HepG2 (cell line): Measurements from ENCODE around the gene CRYBA1. TPM values are rescaled to one million over a fixed set of nuclear protein-coding genes. Genes with fewer than 3 reads are reported as not detected.

Source experiments
- FIP1L1 ChIP-seq: fragments of 200-400 bp; formaldehyde crosslinking; IDR thresholded peaks from 2 replicates; pipeline ENCODE4 v1.6.1; 2018; ENCODE audit warnings: low read depth, mild to moderate bottlenecking, low read length, moderate library complexity, borderline replicate concordance; ENCODE audit not compliant: insufficient read depth
- FOXC1 ChIP-seq: sonication (generic); formaldehyde crosslinking; IDR thresholded peaks from 2 replicates; pipeline ENCODE4 v1.8.0; 2022; ENCODE audit warnings: mild to moderate bottlenecking, missing genetic modification reagents, borderline replicate concordance
- GLI4 ChIP-seq: sonication (generic); formaldehyde crosslinking; IDR thresholded peaks from 2 replicates; pipeline ENCODE4 v1.5.1; 2020; ENCODE audit warnings: missing genetic modification reagents, mild to moderate bottlenecking, moderate library complexity, borderline replicate concordance
- HIVEP1 ChIP-seq: sonication (generic); formaldehyde crosslinking; IDR thresholded peaks from 2 replicates; pipeline ENCODE4 v1.4.0; 2020; ENCODE audit warnings: mild to moderate bottlenecking, missing genetic modification reagents
- HOXD1 ChIP-seq: sonication (generic); formaldehyde crosslinking; IDR thresholded peaks from 2 replicates; pipeline ENCODE4 v1.5.0; 2020; ENCODE audit warnings: missing genetic modification reagents
- NCOR1 ChIP-seq: fragments of 200-600 bp; sonication (generic); IDR thresholded peaks from 2 replicates; pipeline ENCODE4 v1.7.0; 2017; ENCODE audit warnings: antibody characterized with exemption, low read length, borderline replicate concordance
- RFXAP ChIP-seq: sonication (generic); formaldehyde crosslinking; IDR thresholded peaks from 2 replicates; pipeline ENCODE4 v1.4.0; 2020; ENCODE audit warnings: missing genetic modification reagents, borderline replicate concordance
- SAP130 ChIP-seq: IDR thresholded peaks from 2 replicates; pipeline ENCODE4 v1.6.1; 2016; ENCODE audit warnings: low read depth
- SRSF9 ChIP-seq: fragments of 200-400 bp; formaldehyde crosslinking; IDR thresholded peaks from 2 replicates; pipeline ENCODE4 v1.6.1; 2018; ENCODE audit warnings: borderline replicate concordance, mild to moderate bottlenecking, low read depth, low read length; ENCODE audit not compliant: insufficient read depth, poor library complexity, severe bottlenecking
- TERF1 ChIP-seq: sonication (generic); formaldehyde crosslinking; IDR thresholded peaks from 2 replicates; pipeline ENCODE4 v1.8.0; 2022; ENCODE audit warnings: mild to moderate bottlenecking, missing genetic modification reagents, moderate library complexity
- TFDP2 ChIP-seq: sonication (generic); formaldehyde crosslinking; IDR thresholded peaks from 2 replicates; pipeline ENCODE4 v1.4.0; 2020; ENCODE audit warnings: missing genetic modification reagents
- ZIK1 ChIP-seq: sonication (generic); formaldehyde crosslinking; IDR thresholded peaks from 2 replicates; pipeline ENCODE4 v1.5.0; 2020; ENCODE audit warnings: mild to moderate bottlenecking, low read depth, missing genetic modification reagents, borderline replicate concordance
- ZNF160 ChIP-seq: sonication (generic); formaldehyde crosslinking; IDR thresholded peaks from 2 replicates; pipeline ENCODE4 v1.8.0; 2022; ENCODE audit warnings: mild to moderate bottlenecking, inconsistent platforms, missing genetic modification reagents
- ZNF205 ChIP-seq: IDR thresholded peaks from 2 replicates; pipeline ENCODE4 v1.6.1; 2018; ENCODE audit warnings: missing biosample characterization, missing genetic modification reagents
- ZNF530 ChIP-seq: sonication (generic); formaldehyde crosslinking; IDR thresholded peaks from 2 replicates; pipeline ENCODE4 v1.5.0; 2020; ENCODE audit warnings: low read depth, mild to moderate bottlenecking, missing genetic modification reagents
- ZNF574 ChIP-seq: sonication (generic); formaldehyde crosslinking; IDR thresholded peaks from 2 replicates; pipeline ENCODE4 v1.4.0; 2020; ENCODE audit warnings: missing genetic modification reagents
- ZNF674 ChIP-seq: sonication (generic); formaldehyde crosslinking; IDR thresholded peaks from 2 replicates; pipeline ENCODE4 v1.5.0; 2020; ENCODE audit warnings: low read depth, mild to moderate bottlenecking, missing genetic modification reagents
- ZNF792 ChIP-seq: IDR thresholded peaks from 2 replicates; pipeline ENCODE4 v1.6.1; 2016
- polyA plus RNA-seq, 8 experiments: library from polyadenylated mRNA; depleted of rRNA in 3 of 8; stranded (reverse) in 7 of 8; unstranded in 1 of 8; fragments of >200 nt; fragmentation: Illumina TruSeq in 4 of 8; extraction: Trizol in 4 of 8; gene quantifications; 2 replicates each; pipeline versions ENCODE4 v1.2.1 to v1.2.3, GENCODE V29; 2011 to 2016; ENCODE audit warnings: low read depth in 4 of 8, missing spikeins in 1 of 8, mixed read lengths in 1 of 8; ENCODE audit not compliant: insufficient read depth in 1 of 8
- total RNA-seq, 5 experiments: library from RNA; depleted of rRNA; stranded (reverse); fragments of >200 nt; fragmentation: Illumina TruSeq; extraction: Trizol; gene quantifications; 2 replicates each; pipeline ENCODE4 v1.2.3, GENCODE V29; 2016; ENCODE audit warnings: low read depth in 1 of 5
- TF ChIP-seq, protein P1 (sequence below): sonication (generic); formaldehyde crosslinking; IDR thresholded peaks from 2 replicates; pipeline ENCODE4 v1.8.1; 2023; ENCODE audit warnings: mild to moderate bottlenecking, missing genetic modification reagents

Gene CRYBA1
- total and polyA plus RNA-seq, 2 of the 13 experiments (the other 11 are each of a cell fraction or from before 2014, with no cell fraction given) = not detected

DNA sequence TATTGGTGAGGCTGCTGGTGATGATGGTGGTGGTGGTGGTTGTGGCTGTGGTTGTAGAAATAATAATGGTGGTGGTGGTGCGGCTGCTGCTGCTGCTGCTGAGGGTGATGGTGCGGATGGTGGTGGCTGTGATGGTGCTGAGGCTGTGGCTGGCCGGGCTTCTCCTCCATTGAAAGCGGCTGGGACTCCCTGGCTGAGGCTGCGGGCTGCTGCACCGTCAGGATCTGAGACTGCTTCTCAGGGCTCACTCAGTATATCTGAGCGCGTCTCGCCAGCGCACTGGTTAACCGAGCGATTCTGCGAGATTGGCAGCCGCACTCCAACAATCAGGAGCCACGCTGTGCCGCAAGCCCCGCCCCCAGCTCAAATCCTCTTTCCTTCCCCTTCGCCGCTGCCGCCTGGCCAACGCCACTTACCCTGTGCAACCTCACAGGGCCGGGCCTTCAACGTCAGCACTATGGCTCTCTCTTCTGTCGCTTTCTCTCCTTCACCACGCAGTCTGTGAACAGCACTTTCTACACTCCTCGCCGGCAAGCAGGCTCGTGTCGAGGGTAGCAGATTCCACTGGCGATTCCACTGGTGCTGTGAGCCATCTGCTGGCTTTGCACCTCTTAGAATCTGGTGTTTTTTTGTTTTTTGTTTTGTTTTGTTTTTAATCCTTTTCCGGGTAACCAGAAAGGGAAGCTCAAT is 47.4 kb downstream of the CRYBA1 start, which contains the start of gene NUFIP2 (continued):
- no peak for TF ChIP-seq TERF1 (CRISPR knock-in tag)
- peak; percentile 63; the same call in 1 of the 2 replicates for TF ChIP-seq ZNF792
- peak; percentile 28; the same call in 1 of the 2 replicates for TF ChIP-seq ZNF205
- TF ChIP-seq SAP130 = peak; percentile 93
- TF ChIP-seq FOXC1 (CRISPR knock-in tag) = peak; percentile 93; the same call in 1 of the 2 replicates
- peak; percentile 63; the same call in 1 of the 2 replicates for TF ChIP-seq GLI4
- TF ChIP-seq ZNF674 (CRISPR knock-in tag) = no peak
- no peak for TF ChIP-seq ZNF530 (CRISPR knock-in tag)
- TF ChIP-seq HOXD1 (CRISPR knock-in tag) = no peak
- TF ChIP-seq, protein P1, sequence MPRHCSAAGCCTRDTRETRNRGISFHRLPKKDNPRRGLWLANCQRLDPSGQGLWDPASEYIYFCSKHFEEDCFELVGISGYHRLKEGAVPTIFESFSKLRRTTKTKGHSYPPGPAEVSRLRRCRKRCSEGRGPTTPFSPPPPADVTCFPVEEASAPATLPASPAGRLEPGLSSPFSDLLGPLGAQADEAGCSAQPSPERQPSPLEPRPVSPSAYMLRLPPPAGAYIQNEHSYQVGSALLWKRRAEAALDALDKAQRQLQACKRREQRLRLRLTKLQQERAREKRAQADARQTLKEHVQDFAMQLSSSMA (CRISPR knock-in tag) = peak; percentile 84
- TF ChIP-seq NCOR1 = no peak
- TF ChIP-seq FIP1L1 = no peak; the same call in 1 of the 2 replicates
- peak; percentile 69; the same call in 1 of the 2 replicates for TF ChIP-seq ZNF160 (CRISPR knock-in tag)
- peak; percentile 73 for TF ChIP-seq ZIK1 (CRISPR knock-in tag)
- no peak; the same call in 1 of the 2 replicates for TF ChIP-seq RFXAP (CRISPR knock-in tag)
- TF ChIP-seq ZNF574 (CRISPR knock-in tag) = peak; percentile 86
- TF ChIP-seq SRSF9 = no peak
- TF ChIP-seq TFDP2 (CRISPR knock-in tag) = peak; percentile 64
- 0 out of 2 replicates have a peak, but pooled peaks have one; percentile 49 for TF ChIP-seq HIVEP1 (CRISPR knock-in tag)
